GM20000 (cell line): ENCODE data around the gene SNN.

Experiments used
- DNase-seq: peaks from one replicate; pipeline ENCODE4 v3.0.0; 2012; ENCODE audit warnings: low spot score
- TF ChIP-seq, protein P1 (sequence below): IDR thresholded peaks from 2 replicates; pipeline ENCODE4 v1.5.1; 2012; ENCODE audit warnings: mild to moderate bottlenecking, control low read depth; ENCODE audit errors: extremely low read depth, missing control alignments

The SNN gene

DNA sequence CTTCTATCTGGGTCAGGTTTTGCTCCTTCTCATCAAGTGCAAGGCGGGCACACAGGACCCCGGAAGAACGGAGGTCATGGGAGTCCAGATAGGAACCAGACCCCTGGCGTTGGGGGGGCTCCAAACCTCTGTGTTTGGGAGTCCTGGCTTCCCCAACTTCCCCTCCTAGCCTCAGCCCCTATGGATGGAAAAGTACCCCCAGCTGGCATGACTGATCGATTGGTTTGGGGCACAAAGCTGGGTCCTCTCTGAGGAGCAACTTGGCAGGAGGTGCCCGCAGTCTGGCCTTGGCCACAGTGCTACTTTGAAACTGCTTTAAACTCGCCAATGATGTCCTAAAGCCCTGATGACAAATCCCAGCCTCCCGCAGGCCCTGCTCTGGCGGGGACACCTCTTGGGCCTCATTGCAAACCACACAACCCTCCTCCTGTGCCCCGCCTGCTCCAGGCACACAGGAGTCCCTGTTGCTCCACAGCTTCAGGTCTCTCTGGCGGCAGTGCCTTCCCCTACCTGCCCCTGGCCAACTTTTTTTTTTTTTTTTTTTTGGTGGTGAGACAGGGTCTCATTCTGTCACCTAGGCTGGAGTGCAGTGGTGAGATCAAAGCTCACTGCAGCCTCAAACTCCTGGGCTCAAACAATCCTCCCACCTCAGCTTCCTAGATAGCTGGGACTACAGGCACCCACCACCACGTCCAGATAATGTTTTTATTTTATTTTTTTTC is 38.0 kb upstream of the SNN start:
- no peak for DNase-seq

DNA sequence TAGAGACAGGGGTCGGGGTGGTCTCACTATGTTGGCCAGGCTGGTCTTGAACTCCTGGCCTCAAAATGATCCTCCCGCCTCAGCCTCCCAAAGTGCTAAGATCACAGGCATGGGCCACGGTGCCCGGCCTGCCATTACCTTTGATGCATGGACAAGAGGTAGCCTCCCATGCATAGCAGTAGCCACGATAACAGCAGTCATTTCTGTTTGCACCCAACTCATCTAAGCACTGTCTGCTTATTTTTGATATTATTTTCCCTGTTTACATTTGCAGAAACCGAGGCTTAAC is 37.5 kb upstream of the SNN start:
- TF ChIP-seq, protein P1, sequence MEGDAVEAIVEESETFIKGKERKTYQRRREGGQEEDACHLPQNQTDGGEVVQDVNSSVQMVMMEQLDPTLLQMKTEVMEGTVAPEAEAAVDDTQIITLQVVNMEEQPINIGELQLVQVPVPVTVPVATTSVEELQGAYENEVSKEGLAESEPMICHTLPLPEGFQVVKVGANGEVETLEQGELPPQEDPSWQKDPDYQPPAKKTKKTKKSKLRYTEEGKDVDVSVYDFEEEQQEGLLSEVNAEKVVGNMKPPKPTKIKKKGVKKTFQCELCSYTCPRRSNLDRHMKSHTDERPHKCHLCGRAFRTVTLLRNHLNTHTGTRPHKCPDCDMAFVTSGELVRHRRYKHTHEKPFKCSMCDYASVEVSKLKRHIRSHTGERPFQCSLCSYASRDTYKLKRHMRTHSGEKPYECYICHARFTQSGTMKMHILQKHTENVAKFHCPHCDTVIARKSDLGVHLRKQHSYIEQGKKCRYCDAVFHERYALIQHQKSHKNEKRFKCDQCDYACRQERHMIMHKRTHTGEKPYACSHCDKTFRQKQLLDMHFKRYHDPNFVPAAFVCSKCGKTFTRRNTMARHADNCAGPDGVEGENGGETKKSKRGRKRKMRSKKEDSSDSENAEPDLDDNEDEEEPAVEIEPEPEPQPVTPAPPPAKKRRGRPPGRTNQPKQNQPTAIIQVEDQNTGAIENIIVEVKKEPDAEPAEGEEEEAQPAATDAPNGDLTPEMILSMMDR: no peak
- DNase-seq: no peak

More for the DNA sequence above, 38.0 kb upstream of the SNN start:
- TF ChIP-seq, protein P1: no peak

DNA sequence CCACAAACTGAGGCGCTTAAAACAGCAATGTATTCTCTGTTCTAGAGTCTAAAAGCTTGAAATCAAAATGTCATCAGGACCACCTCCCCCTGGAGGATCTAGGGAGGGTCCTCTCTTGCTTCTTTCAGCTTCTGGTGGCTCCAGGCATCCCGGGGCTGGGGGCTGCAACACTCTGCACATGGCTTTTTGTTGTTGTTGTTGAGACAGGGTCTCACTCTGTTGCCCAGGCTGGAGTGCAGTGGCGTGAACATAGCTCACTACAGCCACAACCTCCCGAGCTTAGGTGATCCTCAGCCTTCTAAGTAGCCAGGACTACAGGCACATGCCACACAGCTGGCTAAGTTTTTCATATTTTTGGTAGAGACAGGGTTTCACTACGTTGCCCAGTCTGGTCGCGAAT is 37.0 kb upstream of the SNN start:
- no peak for DNase-seq
- TF ChIP-seq, protein P1: no peak

DNA sequence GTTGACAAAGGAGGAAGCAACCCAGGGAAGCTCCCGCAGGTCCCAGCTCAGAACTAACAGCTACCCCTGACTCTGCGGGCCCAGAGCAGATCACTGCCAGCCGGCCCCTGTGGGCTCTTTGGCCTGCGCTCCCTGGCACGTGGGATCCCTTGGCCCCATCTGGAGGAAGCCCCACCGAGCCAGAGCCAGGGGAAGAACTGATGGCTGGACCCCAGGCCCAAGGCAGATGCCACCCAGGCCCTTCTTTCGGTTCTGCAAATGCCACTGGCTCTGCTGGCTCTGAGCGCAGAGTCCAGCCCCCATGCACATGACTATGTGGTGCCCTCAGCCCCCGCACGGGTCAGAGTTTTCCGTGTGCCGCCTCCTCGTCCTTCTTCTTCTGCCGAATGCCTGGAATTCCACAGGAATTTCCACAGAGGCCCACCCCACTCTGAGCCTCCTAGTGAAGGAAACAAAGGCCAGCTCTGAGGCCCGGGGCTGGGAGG is 35.8 kb upstream of the SNN start:
- no peak for DNase-seq
- TF ChIP-seq, protein P1: no peak

DNA sequence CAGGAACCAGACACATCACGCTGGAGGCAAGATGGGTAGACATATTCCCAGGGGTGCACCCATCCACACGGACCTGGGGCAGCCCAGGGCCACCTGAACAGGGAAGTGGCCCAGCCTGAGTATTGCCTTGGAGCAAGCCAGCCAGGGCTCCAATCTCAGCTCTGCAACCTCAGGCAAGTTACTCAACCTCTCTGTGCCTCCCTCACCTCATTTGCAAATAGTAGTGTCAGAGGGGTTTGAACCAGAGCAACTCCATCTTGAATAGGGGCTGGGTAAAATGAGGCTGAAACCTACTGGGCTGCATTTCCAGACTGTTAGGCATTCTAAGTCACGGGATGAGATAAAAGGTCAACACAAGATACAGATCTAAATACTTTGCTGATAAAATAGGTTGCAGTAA is 35.1 kb upstream of the SNN start:
- no peak for DNase-seq
- TF ChIP-seq, protein P1: no peak

DNA sequence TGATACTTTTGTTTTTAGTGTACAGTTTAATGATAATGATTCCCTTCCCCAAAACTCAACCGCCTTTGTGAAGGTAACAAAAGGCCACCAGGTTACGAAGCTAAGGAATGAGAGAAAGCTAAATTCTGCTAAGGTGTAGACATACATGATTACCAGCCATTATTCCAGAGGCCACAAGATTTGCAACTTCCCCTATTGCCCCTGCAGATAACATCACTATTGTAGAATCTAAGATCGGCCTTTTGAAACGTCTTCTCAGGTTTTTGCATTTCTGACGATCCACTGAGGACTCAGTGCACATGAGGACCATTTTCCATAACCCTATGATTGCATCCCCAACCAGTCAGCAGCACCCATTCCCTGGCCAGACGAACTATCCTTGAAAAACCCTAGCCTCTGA is 33.9 kb upstream of the SNN start:
- DNase-seq: no peak
- TF ChIP-seq, protein P1: no peak

DNA sequence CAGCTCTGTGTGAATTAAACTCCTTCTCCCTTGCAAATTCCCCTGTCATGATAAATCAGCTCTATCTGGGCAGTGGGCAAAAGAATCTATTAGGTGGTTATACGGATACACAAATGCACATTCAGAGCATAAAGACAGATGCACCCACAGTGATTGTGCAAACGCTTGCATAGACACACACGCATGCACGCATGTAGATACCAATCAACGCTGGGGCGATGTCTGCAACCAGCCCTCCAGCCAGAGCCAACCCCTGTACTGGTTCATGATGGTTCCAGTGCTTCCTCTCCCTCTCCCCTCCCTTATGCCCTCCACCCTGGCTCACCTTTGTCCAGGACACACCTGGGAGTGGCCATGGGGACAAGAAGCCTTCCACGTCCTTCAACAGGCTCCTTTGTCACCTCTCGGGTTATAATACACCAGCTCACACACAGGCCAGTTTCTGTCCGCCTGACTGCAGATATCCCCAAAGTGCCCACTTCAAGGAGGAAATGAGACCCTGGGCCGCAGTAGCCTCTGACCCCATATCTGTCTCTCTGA is 33.1 kb upstream of the SNN start:
- no peak for DNase-seq
- TF ChIP-seq, protein P1: no peak
